SK-N-SH (cell line): Measurements from ENCODE around the gene KY. TPM values are rescaled to one million over a fixed set of nuclear protein-coding genes. Genes with fewer than 3 reads are reported as not detected.

ENCODE experiments used
- CTCF ChIA-PET: fragments of 300-600, 350-600 bp; formaldehyde crosslinking; extraction: SDS; loops from one replicate; lab custom pipeline; 2021; lab: Yijun Ruan, JAX
- POLR2A ChIA-PET: fragments of 350-600 bp; sonication (Branson Sonifier 250); formaldehyde crosslinking; extraction: SDS; loops from one replicate; lab custom pipeline; 2020; ENCODE audit warnings: antibody characterized with exemption, inconsistent platforms; lab: Yijun Ruan, JAX
- DNase-seq: peaks from one replicate; pipeline ENCODE4 v3.0.0; 2012
- H2AFZ ChIP-seq: fragments of 200-600 bp; sonication (generic); 2 replicates; pipeline ENCODE4 v1.8.1; 2016; ENCODE audit warnings: antibody characterized with exemption, mild to moderate bottlenecking, low read depth
- H3F3A ChIP-seq: fragments of 200-600 bp; sonication (generic); replicated peaks from 2 replicates; pipeline ENCODE3; 2016; ENCODE audit warnings: antibody characterized with exemption, mild to moderate bottlenecking; ENCODE audit not compliant: insufficient read depth
- H3K27ac ChIP-seq, 2 experiments: fragments of 200-500 bp in 1 of 2; fragments of 200-600 bp in 1 of 2; sonication (Bioruptor generic) in 1 of 2; sonication (generic), shearing (Covaris generic) in 1 of 2; 2 replicates each; pipeline versions ENCODE4 v1.5.1 to v1.6.1; 2014 to 2016; ENCODE audit warnings: low read depth in 2 of 2, inconsistent platforms in 1 of 2, low read length in 1 of 2, mild to moderate bottlenecking in 1 of 2, mixed read lengths in 1 of 2
- H3K27me3 ChIP-seq: fragments of 200-600 bp; sonication (generic), shearing (Covaris generic); 2 replicates; pipeline ENCODE4 v1.6.1; 2016; ENCODE audit warnings: mixed run types; ENCODE audit not compliant: insufficient read depth
- H3K36me3 ChIP-seq, 2 experiments: fragments of 200-500 bp in 1 of 2; fragments of 200-600 bp in 1 of 2; sonication (Bioruptor generic) in 1 of 2; sonication (generic) in 1 of 2; replicated peaks in 1 of 2; 2 replicates each; pipeline versions ENCODE3 to v1.5.1; 2014 to 2016; ENCODE audit warnings: low read length in 1 of 2, mild to moderate bottlenecking in 1 of 2; ENCODE audit not compliant: insufficient read depth in 2 of 2, control insufficient read depth in 1 of 2
- H3K4me1 ChIP-seq, 2 experiments: fragments of 200-500 bp in 1 of 2; fragments of 200-600 bp in 1 of 2; sonication (Bioruptor generic) in 1 of 2; sonication (generic), shearing (Covaris generic) in 1 of 2; 2 replicates each; pipeline versions ENCODE4 v1.5.1 to v1.6.1; 2014 to 2016; ENCODE audit warnings: low read depth in 1 of 2, low read length in 1 of 2, mixed run types in 1 of 2; ENCODE audit not compliant: insufficient read depth in 2 of 2, control insufficient read depth in 1 of 2
- H3K4me2 ChIP-seq: fragments of 200-600 bp; sonication (generic), shearing (Covaris generic); 2 replicates; pipeline ENCODE4 v1.6.1; 2017; ENCODE audit warnings: mixed run types
- H3K4me3 ChIP-seq, 2 experiments: fragments of 200-500 bp in 1 of 2; fragments of 200-600 bp in 1 of 2; sonication (Bioruptor generic) in 1 of 2; sonication (generic), shearing (Covaris generic) in 1 of 2; 2 replicates each; pipeline versions ENCODE4 v1.5.1 to v1.8.1; 2014 to 2016; ENCODE audit warnings: low read depth in 2 of 2, inconsistent platforms in 1 of 2, low read length in 1 of 2, mild to moderate bottlenecking in 1 of 2, mixed read lengths in 1 of 2, moderate library complexity in 1 of 2
- H3K79me2 ChIP-seq: fragments of 200-600 bp; sonication (generic); 2 replicates; pipeline ENCODE4 v1.8.1; 2017; ENCODE audit warnings: mild to moderate bottlenecking; ENCODE audit not compliant: insufficient read depth
- H3K9ac ChIP-seq: fragments of 200-600 bp; sonication (generic); 2 replicates; pipeline ENCODE4 v1.6.1; 2017; ENCODE audit warnings: mixed run types
- H3K9me2 ChIP-seq: fragments of 200-600 bp; sonication (generic); 2 replicates; pipeline ENCODE4 v1.6.1; 2017; ENCODE audit warnings: mixed run types
- H3K9me3 ChIP-seq: fragments of 200-600 bp; sonication (generic); 2 replicates; pipeline ENCODE4 v1.6.1; 2017; ENCODE audit warnings: mixed run types, mild to moderate bottlenecking, moderate library complexity
- H4K20me1 ChIP-seq: fragments of 200-600 bp; sonication (generic); 2 replicates; pipeline ENCODE4 v1.6.1; 2017; ENCODE audit warnings: mild to moderate bottlenecking, mixed run types; ENCODE audit not compliant: insufficient read depth
- CHD2 ChIP-seq: fragments of 150-350 bp; IDR thresholded peaks from 2 replicates; pipeline ENCODE4 v1.6.1; 2018; ENCODE audit warnings: low read length; ENCODE audit not compliant: partially characterized antibody
- CTCF ChIP-seq: fragments of 200-600 bp; sonication (generic); IDR thresholded peaks from 2 replicates; pipeline ENCODE4 v1.6.1; 2017; ENCODE audit warnings: antibody characterized with exemption, mild to moderate bottlenecking, moderate library complexity
- EZH2phosphoT487 ChIP-seq: fragments of 200-600 bp; sonication (generic); IDR thresholded peaks from 2 replicates; pipeline ENCODE4 v1.6.1; 2017; ENCODE audit warnings: low read depth, mixed run types, mild to moderate bottlenecking, antibody characterized with exemption, moderate library complexity, borderline replicate concordance
- FOSL2 ChIP-seq: IDR thresholded peaks from 2 replicates; pipeline ENCODE4 v1.4.0; 2012; ENCODE audit warnings: low read depth, mild to moderate bottlenecking, moderate library complexity, borderline replicate concordance
- FOXJ3 ChIP-seq: sonication (generic); formaldehyde crosslinking; IDR thresholded peaks from 2 replicates; pipeline ENCODE4 v1.5.1; 2020; ENCODE audit warnings: mild to moderate bottlenecking, missing genetic modification reagents
- GABPA ChIP-seq: IDR thresholded peaks from 2 replicates; pipeline ENCODE4 v1.4.0; 2012; ENCODE audit warnings: low read depth, mild to moderate bottlenecking
- GATA2 ChIP-seq: sonication (generic); formaldehyde crosslinking; IDR thresholded peaks from 2 replicates; pipeline ENCODE4 v1.5.0; 2020; ENCODE audit warnings: mild to moderate bottlenecking, missing genetic modification reagents
- JUND ChIP-seq: IDR thresholded peaks from 2 replicates; pipeline ENCODE4 v1.4.0; 2012
- MEF2A ChIP-seq: IDR thresholded peaks from 2 replicates; pipeline ENCODE4 v1.4.0; 2012; ENCODE audit warnings: low read depth, borderline replicate concordance
- MXI1 ChIP-seq: IDR thresholded peaks from 2 replicates; pipeline ENCODE4 v1.6.1; 2012; ENCODE audit warnings: mild to moderate bottlenecking, low read depth, low read length, improper control_type of control experiment
- NRF1 ChIP-seq: IDR thresholded peaks from 2 replicates; pipeline ENCODE4 v1.6.1; 2012; ENCODE audit warnings: low read depth, mild to moderate bottlenecking, low read length
- PBX3 ChIP-seq: IDR thresholded peaks from 2 replicates; pipeline ENCODE4; 2012
- RAD21 ChIP-seq: IDR thresholded peaks from 2 replicates; pipeline ENCODE4 v1.6.1; 2012; ENCODE audit warnings: mild to moderate bottlenecking, low read length
- RCOR1 ChIP-seq: fragments of 150-350 bp; IDR thresholded peaks from 2 replicates; pipeline ENCODE4 v1.6.1; 2017; ENCODE audit warnings: antibody characterized with exemption, low read length
- RFX5 ChIP-seq: IDR thresholded peaks from 2 replicates; pipeline ENCODE4 v1.6.1; 2012; ENCODE audit warnings: mild to moderate bottlenecking, improper control_type of control experiment, low read length
- RXRA ChIP-seq: IDR thresholded peaks from 2 replicates; pipeline ENCODE4 v1.4.0; 2012; ENCODE audit warnings: low read depth, mild to moderate bottlenecking, borderline replicate concordance
- SIN3A ChIP-seq: IDR thresholded peaks from 2 replicates; pipeline ENCODE4 v1.6.1; 2012; ENCODE audit warnings: low read depth, mild to moderate bottlenecking, low read length, moderate library complexity, borderline replicate concordance
- TAF1 ChIP-seq: IDR thresholded peaks from 2 replicates; pipeline ENCODE4 v1.6.1; 2012; ENCODE audit warnings: low read depth, mild to moderate bottlenecking, low read length, moderate library complexity, borderline replicate concordance
- TEAD4 ChIP-seq: IDR thresholded peaks from 2 replicates; pipeline ENCODE4 v1.4.0; 2012; ENCODE audit warnings: mild to moderate bottlenecking, borderline replicate concordance; ENCODE audit not compliant: insufficient read depth
- USF1 ChIP-seq: IDR thresholded peaks from 2 replicates; pipeline ENCODE4 v1.4.0; 2012; ENCODE audit warnings: low read depth, borderline replicate concordance
- USF2 ChIP-seq: fragments of 150-350 bp; IDR thresholded peaks from 2 replicates; pipeline ENCODE4 v1.6.1; 2017; ENCODE audit warnings: antibody characterized with exemption, low read length, low read depth, borderline replicate concordance
- YY1 ChIP-seq: IDR thresholded peaks from 2 replicates; pipeline ENCODE4 v1.4.0; 2012; ENCODE audit warnings: low read depth, mild to moderate bottlenecking
- WGBS: methylation state at CpG from one replicate; pipeline ENCODE4 v1.1.6; 2017; ENCODE audit warnings: low lambda C conversion rate; 5-methylcytosine and 5-hydroxymethylcytosine counted together
- polyA plus RNA-seq, 3 experiments: library from polyadenylated mRNA; depleted of rRNA; stranded (reverse); fragments of >200 nt; gene quantifications; 2 replicates each; pipeline ENCODE4 v1.2.3, GENCODE V29; 2012
- TF ChIP-seq, protein P1 (sequence below): IDR thresholded peaks from 2 replicates; pipeline ENCODE4 v1.4.0; 2012; ENCODE audit warnings: low read depth
- TF ChIP-seq, protein P2 (sequence below): IDR thresholded peaks from 2 replicates; pipeline ENCODE4 v1.4.0; 2012; ENCODE audit warnings: low read depth, borderline replicate concordance

KY gene
- polyA plus RNA-seq, 1 of the 3 experiments (the other 2 are of a cell fraction) = 2.4 TPM

DNA sequence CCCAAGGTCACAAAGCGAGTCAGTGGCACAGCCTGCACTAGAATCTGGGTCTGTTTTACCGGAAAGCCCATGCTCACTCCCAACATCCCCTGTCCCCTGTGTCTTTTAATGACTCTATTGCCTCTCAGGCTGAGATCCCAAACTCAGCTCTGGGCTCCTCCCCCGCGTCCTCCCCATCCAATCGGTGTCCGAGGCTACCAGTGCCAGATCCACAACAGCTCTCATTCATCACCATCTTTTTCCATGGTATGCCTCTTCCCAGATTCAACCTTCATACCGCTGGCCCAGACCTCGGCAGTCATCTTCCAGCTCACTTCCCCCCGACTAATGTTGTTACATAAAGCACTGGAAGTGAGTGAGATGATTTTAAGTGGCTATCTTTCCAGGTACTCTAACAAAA lies 16.1 kb upstream of the KY start (continued):
- no peak for TF ChIP-seq GABPA
- TF ChIP-seq RXRA = no peak
- TF ChIP-seq RAD21 = no peak
- no peak for TF ChIP-seq USF2
- TF ChIP-seq JUND = no peak
- no peak for TF ChIP-seq YY1
- TF ChIP-seq, protein P1, sequence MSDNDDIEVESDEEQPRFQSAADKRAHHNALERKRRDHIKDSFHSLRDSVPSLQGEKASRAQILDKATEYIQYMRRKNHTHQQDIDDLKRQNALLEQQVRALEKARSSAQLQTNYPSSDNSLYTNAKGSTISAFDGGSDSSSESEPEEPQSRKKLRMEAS = no peak
- no peak for TF ChIP-seq MEF2A

DNA sequence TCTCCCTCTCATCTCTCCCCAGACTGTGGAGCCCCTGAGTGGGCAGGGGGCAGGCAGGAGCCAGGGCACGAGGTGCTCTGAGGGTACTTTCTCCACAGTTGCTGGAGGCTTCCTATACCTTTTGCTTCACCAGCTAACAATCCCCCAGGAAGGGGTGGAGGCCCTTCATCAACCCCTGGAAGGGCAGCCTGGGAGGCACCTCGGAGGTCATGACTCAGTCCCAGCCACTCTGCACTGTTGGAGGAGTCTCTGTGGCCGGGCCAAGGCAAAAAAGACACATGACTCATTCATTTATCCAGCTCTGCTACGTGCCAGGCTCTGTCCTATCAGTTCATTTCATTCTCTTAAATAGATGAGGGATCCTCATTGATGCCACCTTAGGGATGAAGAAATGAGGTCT lies 15.6 kb upstream of the KY start:
- Histone ChIP-seq H3K27ac (peak overlapping the region in 1 of 2 experiments; percentile 63; a peak in 2 of 4 replicates), H3F3A (peaks cover 14% of the 10 kb centered on the region), H4K20me1 (no peaks in the 10 kb centered on the region), H3K9me3 (no peaks in the 10 kb centered on the region), H3K9me2 (no peaks in the 10 kb centered on the region), H3K4me1 (peaks cover 3 to 28% of the 10 kb centered on the region in 2 experiments; a peak in 3 of 4 replicates), H3K27me3 (no peaks in the 10 kb centered on the region), H3K9ac (peak overlapping the region; percentile 25; the same call in 1 of the 2 replicates), H3K4me2 (peak overlapping the region; percentile 70), H2AFZ (peak overlapping the region; percentile 68), H3K79me2 (no peaks in the 10 kb centered on the region), H3K4me3 (no peak overlapping the region; a peak in 1 of 4 replicates), H3K36me3 (no peaks in the 10 kb centered on the region)
- no peak for DNase-seq
- ChIA-PET POLR2A (no interaction called here), CTCF (no interaction called here)
- WGBS = 34% methylated on average over 4 of the region's 4 CpGs
- TF ChIP-seq EZH2phosphoT487 (no peak), CTCF (no peak), NRF1 (no peak), SIN3A (no peak), RXRA (peak; percentile 79; the same call in 1 of the 2 replicates), USF2 (no peak), GABPA (no peak), TAF1 (no peak; the same call in 1 of the 2 replicates), RCOR1 (no peak), USF1 (peak; percentile 25; the same call in 1 of the 2 replicates), GATA2 (CRISPR knock-in tag) (no peak), FOXJ3 (CRISPR knock-in tag) (no peak), MEF2A (no peak), TEAD4 (peak; percentile 10; the same call in 1 of the 2 replicates), CHD2 (no peak), JUND (peak; percentile 73), FOSL2 (peak; percentile 86), RFX5 (no peak), PBX3 (peak; percentile 31; the same call in 1 of the 2 replicates), MXI1 (no peak)
- TF ChIP-seq, protein P2, sequence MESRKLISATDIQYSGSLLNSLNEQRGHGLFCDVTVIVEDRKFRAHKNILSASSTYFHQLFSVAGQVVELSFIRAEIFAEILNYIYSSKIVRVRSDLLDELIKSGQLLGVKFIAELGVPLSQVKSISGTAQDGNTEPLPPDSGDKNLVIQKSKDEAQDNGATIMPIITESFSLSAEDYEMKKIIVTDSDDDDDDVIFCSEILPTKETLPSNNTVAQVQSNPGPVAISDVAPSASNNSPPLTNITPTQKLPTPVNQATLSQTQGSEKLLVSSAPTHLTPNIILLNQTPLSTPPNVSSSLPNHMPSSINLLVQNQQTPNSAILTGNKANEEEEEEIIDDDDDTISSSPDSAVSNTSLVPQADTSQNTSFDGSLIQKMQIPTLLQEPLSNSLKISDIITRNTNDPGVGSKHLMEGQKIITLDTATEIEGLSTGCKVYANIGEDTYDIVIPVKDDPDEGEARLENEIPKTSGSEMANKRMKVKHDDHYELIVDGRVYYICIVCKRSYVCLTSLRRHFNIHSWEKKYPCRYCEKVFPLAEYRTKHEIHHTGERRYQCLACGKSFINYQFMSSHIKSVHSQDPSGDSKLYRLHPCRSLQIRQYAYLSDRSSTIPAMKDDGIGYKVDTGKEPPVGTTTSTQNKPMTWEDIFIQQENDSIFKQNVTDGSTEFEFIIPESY = no peak
